ENCODE data around the gene DPP10.

- TF ChIP-seq CTCF (conservative IDR thresholded peaks at IDR 0.05; ENCODE audit: low read depth, low read length) (no peak), EZH2 (IDR thresholded peaks at IDR 0.05; ENCODE audit: low read length, unreplicated experiment) (no peak), EZH2phosphoT487 (IDR thresholded peaks at IDR 0.05; ENCODE audit: borderline replicate concordance, low read length) (no peak)
Observed at GRCh38 chr2:114919985-114920384, 477.5 kb downstream of the DPP10 start.

Data from PC-3 (cell line).